ENCODE measurements around the gene SH3PXD2A.

SH3PXD2A gene

GRCh38 chr10:103622935-103623574, 232.3 kb downstream of the SH3PXD2A start:
- Histone ChIP-seq H3K4me3 (ENCODE audit: low read depth, low read length) (no peak overlapping the region), H3K9me3 (ENCODE audit: control insufficient read depth, insufficient read depth, low read depth, low read length) (no peaks in the 10 kb centered on the region), H3K27me3 (ENCODE audit: control insufficient read depth, insufficient read depth, low read length) (no peaks in the 10 kb centered on the region), H3K27ac (ENCODE audit: low read depth, low read length) (no peak overlapping the region), H3K9ac (ENCODE audit: low read length) (no peak overlapping the region), H3K4me1 (ENCODE audit: control insufficient read depth, insufficient read depth, low read length) (no peaks in the 10 kb centered on the region), H3K36me3 (ENCODE audit: control insufficient read depth, insufficient read depth, low read length) (peaks cover 40% of the 10 kb centered on the region)

DNA sequence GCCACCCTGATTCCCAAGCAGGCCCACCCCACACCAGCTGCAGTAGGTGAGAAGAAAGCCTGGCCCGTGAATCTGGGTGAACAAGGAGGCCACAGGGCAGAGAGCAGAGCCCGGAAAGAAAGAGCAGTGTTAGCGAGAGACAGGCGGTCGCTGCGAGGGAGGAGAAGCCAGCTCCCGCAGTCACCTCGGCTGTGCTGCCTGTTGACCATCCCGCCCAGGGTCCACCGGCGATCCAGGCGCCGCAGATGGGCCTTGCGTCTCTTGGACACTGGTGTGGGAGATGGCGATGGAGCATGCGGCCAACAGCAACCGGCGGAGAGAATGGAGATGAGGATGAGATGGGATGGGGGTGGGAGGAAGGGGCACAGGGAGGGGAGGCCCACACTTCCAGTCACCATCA, 233.1 kb downstream of the SH3PXD2A start:
- no peak overlapping the region for H3K9ac ChIP-seq (ENCODE audit: low read length)
- no peaks in the 10 kb centered on the region for H3K4me1 ChIP-seq (ENCODE audit: control insufficient read depth, insufficient read depth, low read length)
- H3K9me3 ChIP-seq (ENCODE audit: control insufficient read depth, insufficient read depth, low read depth, low read length), result no peaks in the 10 kb centered on the region
- H3K4me3 ChIP-seq (ENCODE audit: low read depth, low read length), result no peak overlapping the region
- H3K27me3 ChIP-seq (ENCODE audit: control insufficient read depth, insufficient read depth, low read length), result no peaks in the 10 kb centered on the region
- H3K36me3 ChIP-seq (ENCODE audit: control insufficient read depth, insufficient read depth, low read length), result peaks cover 36% of the 10 kb centered on the region
- no peak overlapping the region for H3K27ac ChIP-seq (ENCODE audit: low read depth, low read length)

GRCh38 chr10:103621783-103622125, 233.6 kb downstream of the SH3PXD2A start:
- Histone ChIP-seq H3K4me1 (ENCODE audit: control insufficient read depth, insufficient read depth, low read length) (no peaks in the 10 kb centered on the region), H3K9me3 (ENCODE audit: control insufficient read depth, insufficient read depth, low read depth, low read length) (no peaks in the 10 kb centered on the region), H3K4me3 (ENCODE audit: low read depth, low read length) (no peak overlapping the region), H3K36me3 (ENCODE audit: control insufficient read depth, insufficient read depth, low read length) (peaks cover 31% of the 10 kb centered on the region), H3K9ac (ENCODE audit: low read length) (no peak overlapping the region), H3K27ac (ENCODE audit: low read depth, low read length) (no peak overlapping the region), H3K27me3 (ENCODE audit: control insufficient read depth, insufficient read depth, low read length) (no peaks in the 10 kb centered on the region)

DNA sequence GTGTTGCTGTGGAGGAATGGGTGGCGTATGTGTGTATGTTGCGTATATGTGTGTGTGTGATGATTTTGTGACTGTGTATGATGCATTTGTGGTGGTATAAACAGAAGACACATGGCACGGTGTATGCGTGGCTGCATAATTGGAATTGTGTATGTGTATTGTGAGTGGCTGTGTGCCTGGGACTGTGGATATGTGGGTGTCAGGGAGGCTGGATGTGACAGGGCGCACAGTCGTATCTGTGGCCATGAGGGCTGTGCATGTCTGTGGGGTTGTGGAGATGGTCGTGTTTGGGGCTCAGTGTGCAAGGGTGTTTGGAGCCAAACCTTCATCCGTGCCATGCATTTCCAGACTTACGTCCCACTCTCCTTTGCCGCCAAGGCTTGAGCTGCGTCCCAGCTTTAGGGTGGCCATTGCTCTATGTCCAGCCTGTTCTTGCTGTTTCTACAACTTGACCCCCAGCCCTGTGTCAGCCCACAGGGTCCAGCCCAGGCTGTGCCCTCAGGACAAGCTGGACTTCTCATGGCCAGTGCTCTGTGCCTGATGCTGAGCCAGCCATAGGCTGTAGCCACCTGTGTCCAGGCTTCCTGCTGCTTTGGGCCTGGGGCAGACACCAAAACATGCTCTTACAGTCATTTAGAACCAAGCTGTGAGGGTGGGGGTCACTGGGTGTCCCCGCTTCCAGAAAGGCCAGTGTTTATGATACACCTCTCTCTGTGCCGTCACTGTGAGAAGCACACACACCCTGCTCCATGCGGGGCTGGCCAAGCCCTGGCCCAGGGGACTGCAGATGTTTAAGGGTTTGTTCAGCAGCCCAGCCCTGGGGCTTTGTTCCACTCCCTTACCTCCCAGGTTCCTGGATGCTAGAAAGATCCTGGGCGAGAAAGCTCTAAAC, 234.2 kb downstream of the SH3PXD2A start:
- Histone ChIP-seq H3K36me3 (ENCODE audit: control insufficient read depth, insufficient read depth, low read length) (peaks cover 31% of the 10 kb centered on the region), H3K4me3 (ENCODE audit: low read depth, low read length) (no peak overlapping the region), H3K27me3 (ENCODE audit: control insufficient read depth, insufficient read depth, low read length) (no peaks in the 10 kb centered on the region), H3K9me3 (ENCODE audit: control insufficient read depth, insufficient read depth, low read depth, low read length) (no peaks in the 10 kb centered on the region), H3K9ac (ENCODE audit: low read length) (no peak overlapping the region), H3K4me1 (ENCODE audit: control insufficient read depth, insufficient read depth, low read length) (no peaks in the 10 kb centered on the region), H3K27ac (ENCODE audit: low read depth, low read length) (no peak overlapping the region)

DNA sequence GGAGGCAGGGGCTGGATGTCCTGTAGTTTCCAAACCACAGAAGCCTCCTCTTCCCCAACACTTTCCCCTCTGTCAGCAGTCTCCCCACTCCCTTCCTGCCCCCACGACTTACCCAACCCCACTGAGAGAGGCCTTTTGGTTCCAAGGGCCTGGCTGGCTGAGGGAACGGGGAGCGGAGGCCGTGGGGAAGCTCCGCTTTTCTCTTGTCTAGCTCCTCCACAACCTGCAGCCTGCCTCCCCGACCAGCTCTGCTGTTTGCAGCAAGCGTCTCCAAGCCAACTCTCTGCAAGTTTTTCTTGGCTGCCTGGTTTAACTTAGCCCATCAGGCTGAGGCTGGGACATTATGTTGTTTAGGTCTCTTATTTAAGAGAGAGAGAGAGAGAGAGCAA, 235.0 kb downstream of the SH3PXD2A start:
- peaks cover 29% of the 10 kb centered on the region for H3K36me3 ChIP-seq (ENCODE audit: control insufficient read depth, insufficient read depth, low read length)
- no peaks in the 10 kb centered on the region for H3K9me3 ChIP-seq (ENCODE audit: control insufficient read depth, insufficient read depth, low read depth, low read length)
- H3K4me3 ChIP-seq (ENCODE audit: low read depth, low read length), result no peak overlapping the region
- no peak overlapping the region for H3K27ac ChIP-seq (ENCODE audit: low read depth, low read length)
- H3K4me1 ChIP-seq (ENCODE audit: control insufficient read depth, insufficient read depth, low read length), result peaks cover 3% of the 10 kb centered on the region; the same call in 1 of the 2 replicates
- no peaks in the 10 kb centered on the region for H3K27me3 ChIP-seq (ENCODE audit: control insufficient read depth, insufficient read depth, low read length)
- no peak overlapping the region for H3K9ac ChIP-seq (ENCODE audit: low read length)

GRCh38 chr10:103619424-103620351, 235.7 kb downstream of the SH3PXD2A start:
- H3K27ac ChIP-seq (ENCODE audit: low read depth, low read length), result no peak overlapping the region
- H3K9ac ChIP-seq (ENCODE audit: low read length), result no peak overlapping the region
- H3K9me3 ChIP-seq (ENCODE audit: control insufficient read depth, insufficient read depth, low read depth, low read length), result no peaks in the 10 kb centered on the region
- H3K36me3 ChIP-seq (ENCODE audit: control insufficient read depth, insufficient read depth, low read length), result peaks cover 25% of the 10 kb centered on the region; the same call in 1 of the 2 replicates
- H3K4me1 ChIP-seq (ENCODE audit: control insufficient read depth, insufficient read depth, low read length), result peaks cover 10% of the 10 kb centered on the region
- no peak overlapping the region for H3K4me3 ChIP-seq (ENCODE audit: low read depth, low read length)
- no peaks in the 10 kb centered on the region for H3K27me3 ChIP-seq (ENCODE audit: control insufficient read depth, insufficient read depth, low read length)

DNA sequence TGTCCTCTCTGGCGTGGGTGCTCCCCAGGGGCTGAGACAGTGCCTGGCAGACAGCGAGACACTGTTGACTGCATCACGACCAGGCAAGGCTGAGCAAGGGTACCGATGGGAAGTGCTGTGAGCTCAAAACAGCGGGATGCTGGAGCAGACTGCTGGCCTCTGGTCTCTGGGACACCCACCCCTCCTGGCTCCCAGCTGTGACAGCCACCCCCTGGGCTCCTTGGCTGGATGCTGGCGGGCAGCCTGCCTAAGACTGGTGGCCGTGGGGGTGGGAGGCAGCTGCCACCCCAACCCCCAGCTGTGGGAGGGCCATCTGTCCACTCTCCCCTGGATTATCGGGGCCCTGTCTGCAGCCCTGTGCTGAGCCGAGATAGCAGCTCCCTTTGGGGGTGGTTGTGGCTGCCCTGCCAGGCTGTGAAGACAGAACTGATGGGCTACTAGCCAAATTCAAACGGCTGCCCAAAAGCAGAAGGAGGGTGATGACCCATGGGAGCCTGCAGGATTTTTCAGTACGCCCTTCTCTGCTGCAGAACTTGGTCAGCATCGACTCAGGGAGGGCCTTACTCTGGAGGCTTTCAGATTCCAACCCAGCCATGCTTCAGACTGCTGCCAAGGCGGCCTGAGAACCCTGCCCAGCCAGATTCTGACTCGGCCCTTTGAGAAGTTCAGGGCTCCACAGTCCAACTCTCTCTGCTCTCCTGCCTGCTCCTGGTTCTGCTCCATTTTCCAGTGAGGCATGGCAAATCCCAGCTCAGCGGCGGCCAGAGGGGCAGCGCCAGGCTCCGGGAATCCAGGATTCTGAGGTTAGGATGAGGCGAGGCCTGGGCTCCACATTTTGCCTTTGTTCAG, 236.6 kb downstream of the SH3PXD2A start:
- no peaks in the 10 kb centered on the region for H3K27me3 ChIP-seq (ENCODE audit: control insufficient read depth, insufficient read depth, low read length)
- no peaks in the 10 kb centered on the region for H3K9me3 ChIP-seq (ENCODE audit: control insufficient read depth, insufficient read depth, low read depth, low read length)
- H3K27ac ChIP-seq (ENCODE audit: low read depth, low read length), result no peak overlapping the region
- peaks cover 25% of the 10 kb centered on the region; the same call in 1 of the 2 replicates for H3K36me3 ChIP-seq (ENCODE audit: control insufficient read depth, insufficient read depth, low read length)
- H3K4me1 ChIP-seq (ENCODE audit: control insufficient read depth, insufficient read depth, low read length), result peaks cover 13% of the 10 kb centered on the region
- H3K9ac ChIP-seq (ENCODE audit: low read length), result no peak overlapping the region
- no peak overlapping the region for H3K4me3 ChIP-seq (ENCODE audit: low read depth, low read length)

DNA sequence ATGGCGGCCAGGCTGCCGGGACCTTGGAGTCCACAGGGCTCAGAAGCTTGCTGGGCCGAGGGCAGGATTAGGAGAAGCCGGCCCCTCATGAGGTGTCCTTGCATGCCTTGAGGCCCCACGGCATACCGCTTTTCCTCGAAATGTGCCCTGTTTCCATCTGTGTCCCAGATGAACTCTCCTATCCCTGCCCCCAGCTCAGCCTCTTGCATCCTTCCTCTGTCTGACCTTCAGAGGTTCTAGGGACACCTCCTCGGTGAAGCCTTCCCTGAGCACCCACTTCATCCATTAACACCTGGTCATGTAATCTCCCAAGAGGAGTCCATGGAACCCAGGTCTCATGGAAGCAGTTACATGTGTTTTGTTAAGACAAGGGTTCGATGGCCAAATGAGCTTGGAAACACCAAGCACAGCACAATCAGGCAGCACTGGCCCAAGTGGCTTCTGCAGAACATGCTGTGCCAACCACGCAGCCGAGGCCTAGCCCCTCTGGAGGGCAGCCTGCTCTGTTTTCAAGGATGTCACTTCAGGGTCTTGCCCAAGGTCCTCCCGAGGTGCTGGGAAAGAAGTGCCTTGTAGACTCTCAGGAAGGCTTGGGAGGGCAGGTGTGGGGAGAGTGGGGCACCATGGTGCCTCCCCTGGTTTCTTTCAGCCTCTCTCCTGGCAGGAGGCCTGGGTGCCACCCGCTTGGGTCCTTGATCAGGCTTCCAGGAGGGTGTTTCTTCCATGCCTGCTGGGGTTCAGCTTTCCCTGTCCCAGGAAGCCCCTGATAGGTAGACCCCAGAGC, 237.6 kb downstream of the SH3PXD2A start:
- Histone ChIP-seq H3K4me3 (ENCODE audit: low read depth, low read length) (no peak overlapping the region), H3K9ac (ENCODE audit: low read length) (no peak overlapping the region), H3K4me1 (ENCODE audit: control insufficient read depth, insufficient read depth, low read length) (peaks cover 13% of the 10 kb centered on the region), H3K9me3 (ENCODE audit: control insufficient read depth, insufficient read depth, low read depth, low read length) (no peaks in the 10 kb centered on the region), H3K27me3 (ENCODE audit: control insufficient read depth, insufficient read depth, low read length) (no peaks in the 10 kb centered on the region), H3K36me3 (ENCODE audit: control insufficient read depth, insufficient read depth, low read length) (peaks cover 34% of the 10 kb centered on the region; the same call in 1 of the 2 replicates), H3K27ac (ENCODE audit: low read depth, low read length) (no peak overlapping the region)

- no peak overlapping the region for H3K9ac ChIP-seq (ENCODE audit: low read length)
- no peaks in the 10 kb centered on the region for H3K9me3 ChIP-seq (ENCODE audit: control insufficient read depth, insufficient read depth, low read depth, low read length)
- H3K27me3 ChIP-seq (ENCODE audit: control insufficient read depth, insufficient read depth, low read length), result no peaks in the 10 kb centered on the region
- H3K4me3 ChIP-seq (ENCODE audit: low read depth, low read length), result no peak overlapping the region
- no peak overlapping the region for H3K27ac ChIP-seq (ENCODE audit: low read depth, low read length)
- H3K4me1 ChIP-seq (ENCODE audit: control insufficient read depth, insufficient read depth, low read length), result peaks cover 13% of the 10 kb centered on the region
- peaks cover 33% of the 10 kb centered on the region; the same call in 1 of the 2 replicates for H3K36me3 ChIP-seq (ENCODE audit: control insufficient read depth, insufficient read depth, low read length)
Observed at GRCh38 chr10:103616705-103617601, 238.4 kb downstream of the SH3PXD2A start.
